COLO668 (cell line): ENCODE results near the gene ZNF8.
A peak's percentile ranks its signal among the peaks of the same experiment; 100 is the strongest.
"Not testable (repeated sequence)": the region's sequence is repeated elsewhere in the genome, so short reads cannot be mapped to it uniquely, and the experiment has no call there.

Experiments used
- DNase-seq: peaks from one replicate; lab custom pipeline; 2025; ENCODE audit not compliant: unreplicated experiment; lab: John Stamatoyannopoulos, UW

The ZNF8 gene

DNA sequence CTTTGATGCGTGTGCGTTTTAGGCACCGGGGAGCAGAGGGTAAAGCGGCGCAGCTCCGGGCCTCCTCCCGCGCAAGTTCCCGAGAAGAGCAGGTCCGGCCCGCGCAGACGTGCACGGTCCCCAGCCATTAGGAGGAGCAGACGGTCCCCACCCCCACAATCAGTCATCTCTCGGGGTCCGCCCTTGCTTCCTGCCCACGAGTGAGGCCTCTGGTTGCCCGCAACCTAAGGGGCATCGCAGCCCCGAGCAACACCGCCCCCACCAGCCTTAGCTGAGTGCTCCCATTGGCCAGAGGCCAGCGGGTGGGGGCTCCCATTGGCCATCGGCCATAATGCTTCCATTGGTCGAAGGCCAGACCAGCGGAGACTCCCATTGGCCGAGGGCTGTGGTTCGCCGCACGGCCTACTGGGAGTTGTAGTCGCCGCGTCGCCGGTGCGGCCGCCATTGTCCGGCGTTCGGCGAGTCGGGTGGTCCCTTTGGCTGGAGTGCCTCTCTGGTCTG lies at the start of gene ZNF8:
ZNF8 (plus strand) TSS at position 415 of the 501 bp plus-strand sequence. CDS start 127 bp downstream, outside the sequence.
- DNase-seq: peak; percentile 98

DNA sequence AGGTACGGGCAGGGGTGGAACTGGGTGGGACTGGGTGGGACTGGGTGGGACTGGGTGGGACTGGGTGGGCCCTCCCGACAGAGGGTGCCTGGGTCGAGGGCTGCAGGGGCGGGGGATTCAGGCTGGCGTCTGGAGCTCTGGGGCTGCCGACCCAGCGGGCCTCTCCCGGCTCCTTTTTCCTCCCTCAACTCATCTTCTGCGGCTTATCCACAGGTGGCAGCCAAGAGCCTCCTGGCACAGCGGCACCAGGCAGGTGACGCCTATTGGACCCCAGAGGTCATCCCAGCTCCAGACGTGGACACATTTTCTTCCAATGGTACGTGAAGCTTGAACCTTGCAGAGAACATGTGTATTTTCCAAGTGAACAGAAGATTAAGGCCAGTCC lies 49.5 kb upstream of the ZNF8 start:
- peak; percentile 56 for DNase-seq

DNA sequence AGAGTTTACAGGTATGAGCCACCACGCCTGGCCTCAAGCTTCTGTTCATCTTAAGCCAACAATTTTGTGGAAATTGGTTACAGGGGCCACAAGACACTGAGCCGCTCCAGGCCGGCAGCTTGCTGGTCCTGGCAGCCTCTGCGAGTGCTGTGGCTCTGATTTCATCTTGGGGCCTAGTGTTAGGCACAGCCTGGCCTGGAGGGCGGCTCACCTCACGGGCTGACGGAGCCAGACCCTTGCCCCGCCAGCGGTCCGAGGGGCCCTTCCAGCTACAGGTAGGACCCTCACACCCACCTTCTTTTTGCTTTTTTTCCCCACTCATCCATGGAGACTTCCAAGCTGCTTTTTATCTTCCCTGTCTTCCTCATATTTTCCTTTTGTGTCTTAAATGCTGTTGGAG lies 41.4 kb upstream of the ZNF8 start:
- DNase-seq: no peak

DNA sequence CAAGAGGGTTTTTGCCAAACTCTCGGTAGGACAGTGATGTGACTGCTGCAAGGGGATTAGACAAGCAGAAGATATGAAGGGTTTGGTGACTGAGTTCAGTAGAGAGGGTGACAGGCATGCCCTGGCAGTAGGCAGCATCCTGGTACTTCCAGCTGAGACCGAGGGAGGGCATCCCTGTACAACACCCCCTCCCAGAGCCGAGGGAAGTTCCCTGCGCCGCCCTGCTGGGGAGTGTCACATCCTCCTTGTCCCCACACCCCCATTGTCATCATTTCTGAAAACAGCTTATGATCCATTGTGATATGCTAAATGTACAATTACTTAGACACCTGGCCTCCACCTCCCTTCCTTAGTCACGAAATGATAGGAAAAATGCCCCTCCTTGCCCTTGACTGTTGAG lies 35.4 kb upstream of the ZNF8 start:
- no peak for DNase-seq

DNA sequence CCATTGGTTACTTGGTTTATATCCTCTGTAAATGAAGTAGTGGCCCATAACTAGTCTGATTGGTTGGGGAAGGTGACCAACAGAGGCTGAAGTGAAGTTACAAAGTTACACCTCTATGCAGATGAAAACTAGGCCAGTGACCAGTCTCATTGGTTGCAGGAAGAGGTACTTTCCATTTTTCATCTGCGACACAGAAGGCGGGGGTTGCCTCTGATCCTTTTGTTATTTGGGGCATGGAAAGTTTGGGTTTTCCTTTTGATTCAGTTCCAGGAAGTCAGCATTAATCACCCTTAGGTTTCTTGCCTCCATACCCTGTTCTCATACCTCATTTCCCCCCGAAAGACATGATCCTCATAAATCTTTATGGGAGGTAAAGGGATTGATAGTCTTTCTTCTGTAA lies 29.9 kb upstream of the ZNF8 start:
- DNase-seq: no peak

DNA sequence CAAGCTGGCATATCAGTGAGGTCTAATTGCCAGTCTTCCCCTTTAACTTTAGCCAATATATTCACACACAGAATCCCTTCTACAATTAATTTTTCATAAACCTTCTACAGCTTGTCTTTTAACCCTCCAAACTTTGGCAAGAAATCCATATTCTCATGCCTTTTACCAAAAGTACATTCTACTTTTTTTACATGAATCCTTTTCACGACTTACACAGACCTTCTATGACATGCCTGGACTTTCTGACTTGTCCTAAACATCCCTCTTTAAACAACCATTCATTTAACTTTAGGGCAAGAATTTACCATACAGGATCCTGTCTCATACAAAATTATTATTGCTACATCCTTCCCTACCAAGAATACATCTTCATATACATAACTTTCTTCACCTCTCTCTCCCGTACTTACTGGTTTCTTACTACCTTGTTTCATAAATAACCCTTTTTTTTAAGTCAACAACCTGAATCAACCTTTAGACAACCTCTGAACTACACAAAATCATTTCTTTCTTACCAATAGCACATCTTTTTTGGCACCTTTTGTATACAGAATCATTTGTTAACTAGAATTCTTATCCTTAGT lies 26.6 kb upstream of the ZNF8 start:
- DNase-seq: no peak

DNA sequence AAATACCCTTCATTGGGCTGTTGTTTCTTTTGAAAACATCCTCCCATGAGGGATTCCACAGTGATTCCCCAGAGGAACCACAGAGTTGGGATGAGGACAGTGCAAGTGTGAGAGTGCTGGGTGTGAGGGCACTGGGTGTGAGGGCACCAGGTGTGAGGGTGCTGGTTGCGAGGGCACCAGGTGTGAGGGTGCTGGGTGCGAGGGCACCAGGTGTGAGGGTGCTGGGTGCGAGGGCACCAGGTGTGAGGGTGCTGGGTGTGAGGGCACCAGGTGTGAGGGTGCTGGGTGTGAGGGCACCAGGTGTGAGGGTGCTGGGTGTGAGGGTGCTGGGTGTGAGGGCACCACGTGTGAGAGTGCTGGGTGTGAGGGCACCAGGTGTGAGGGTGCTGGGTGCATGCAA lies 20.5 kb upstream of the ZNF8 start:
- not testable (repeated sequence) for DNase-seq

DNA sequence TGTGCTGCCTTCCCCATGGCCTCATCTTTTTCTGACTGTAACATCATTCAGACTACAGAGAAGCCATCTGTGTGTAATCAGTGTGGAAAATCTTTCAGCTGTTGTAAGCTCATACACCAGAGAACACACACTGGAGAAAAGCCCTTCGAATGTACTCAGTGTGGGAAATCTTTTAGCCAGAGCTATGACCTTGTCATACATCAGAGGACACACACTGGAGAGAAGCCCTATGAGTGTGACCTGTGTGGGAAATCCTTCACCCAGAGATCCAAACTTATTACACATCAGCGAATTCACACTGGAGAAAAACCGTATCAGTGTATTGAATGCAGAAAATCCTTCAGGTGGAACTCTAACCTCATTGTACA lies 17.2 kb upstream of the ZNF8 start:
- no peak for DNase-seq

DNA sequence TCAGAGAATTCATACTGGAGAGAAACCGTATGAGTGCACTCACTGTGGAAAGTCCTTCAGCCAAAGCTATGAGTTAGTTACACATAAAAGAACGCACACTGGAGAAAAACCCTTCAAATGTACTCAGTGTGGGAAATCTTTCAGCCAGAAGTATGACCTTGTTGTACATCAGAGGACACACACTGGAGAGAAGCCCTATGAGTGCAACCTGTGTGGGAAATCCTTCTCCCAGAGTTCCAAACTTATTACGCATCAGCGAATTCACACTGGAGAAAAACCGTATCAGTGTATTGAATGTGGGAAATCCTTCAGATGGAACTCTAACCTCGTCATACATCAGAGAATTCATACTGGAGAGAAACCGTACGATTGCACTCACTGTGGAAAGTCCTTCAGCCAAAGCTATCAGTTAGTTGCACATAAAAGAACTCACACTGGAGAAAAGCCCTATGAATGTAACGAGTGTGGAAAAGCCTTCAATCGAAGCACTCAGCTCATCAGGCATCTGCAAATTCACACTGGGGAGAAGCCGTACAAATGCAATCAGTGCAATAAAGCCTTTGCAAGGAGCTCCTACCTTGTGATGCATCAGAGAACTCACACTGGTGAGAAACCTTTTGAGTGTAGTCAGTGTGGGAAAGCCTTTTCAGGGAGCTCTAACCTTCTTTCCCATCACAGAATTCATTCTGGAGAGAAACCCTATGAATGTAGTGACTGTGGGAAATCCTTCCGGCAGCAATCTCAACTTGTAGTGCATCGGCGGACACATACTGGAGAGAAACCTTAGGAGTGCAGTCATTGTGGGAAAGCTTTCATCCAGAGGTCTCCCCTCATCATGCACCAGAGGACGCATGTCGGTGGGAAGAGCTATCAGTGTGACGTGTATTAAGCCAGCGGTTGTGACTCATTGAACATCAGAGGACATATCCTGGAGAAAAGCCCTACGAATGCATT lies 16.5 kb upstream of the ZNF8 start:
- peak; percentile 1 for DNase-seq

DNA sequence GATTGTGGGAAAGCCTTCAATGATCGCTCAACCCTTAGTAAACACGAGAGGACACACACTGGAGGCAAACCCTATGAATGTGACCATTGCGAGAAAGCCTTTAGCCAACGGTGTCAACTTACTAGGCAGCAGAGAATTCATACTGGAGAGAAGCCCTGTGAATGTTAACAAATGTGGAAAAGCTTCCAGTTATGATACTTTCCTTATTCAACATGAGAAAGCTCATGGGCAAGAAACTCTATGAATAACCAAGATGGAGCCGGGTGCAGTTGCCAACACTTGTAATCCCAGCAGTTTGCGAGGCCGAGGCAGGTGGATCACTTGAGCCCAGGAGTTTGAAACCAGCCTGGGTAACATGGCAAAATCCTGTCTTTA lies 15.8 kb upstream of the ZNF8 start:
- no peak for DNase-seq

DNA sequence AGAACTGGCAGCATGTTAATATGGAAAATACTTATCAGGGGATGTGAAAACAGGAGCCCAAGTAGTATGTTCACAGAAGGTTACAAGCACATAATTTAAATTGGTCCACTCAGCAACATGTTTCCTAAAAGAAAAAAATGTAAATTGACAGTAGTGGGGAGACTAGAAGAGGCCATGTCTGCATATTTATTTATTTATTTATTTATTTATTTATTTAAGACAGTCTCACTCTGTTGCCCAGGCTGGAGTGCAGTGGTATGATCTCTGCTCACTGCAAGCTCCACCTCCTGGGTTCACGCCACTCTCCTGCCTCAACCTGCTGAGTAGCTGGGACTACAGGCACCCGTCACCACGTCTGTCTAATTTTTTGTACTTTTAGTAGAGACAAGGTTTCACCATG lies 13.7 kb upstream of the ZNF8 start:
- DNase-seq: no peak

DNA sequence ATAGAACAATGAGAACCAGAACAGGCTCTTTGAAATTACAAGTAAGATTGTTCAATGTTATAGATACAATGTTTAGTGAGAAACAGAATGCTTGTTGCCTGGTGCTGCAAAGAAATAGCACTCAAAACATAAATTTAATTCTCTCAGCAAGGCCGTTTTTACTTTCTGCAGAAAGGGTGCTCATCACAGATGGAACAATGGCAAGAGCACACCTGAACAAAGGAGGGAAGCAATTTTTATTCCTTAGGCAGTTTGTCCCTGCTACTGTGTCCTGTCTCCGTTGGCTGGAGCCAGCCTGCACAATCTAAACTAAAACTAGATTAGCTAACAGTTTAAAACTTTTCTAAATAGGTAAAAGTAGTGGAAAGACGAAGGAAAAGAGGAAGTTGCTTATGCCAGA lies 10.4 kb upstream of the ZNF8 start:
- DNase-seq: no peak

DNA sequence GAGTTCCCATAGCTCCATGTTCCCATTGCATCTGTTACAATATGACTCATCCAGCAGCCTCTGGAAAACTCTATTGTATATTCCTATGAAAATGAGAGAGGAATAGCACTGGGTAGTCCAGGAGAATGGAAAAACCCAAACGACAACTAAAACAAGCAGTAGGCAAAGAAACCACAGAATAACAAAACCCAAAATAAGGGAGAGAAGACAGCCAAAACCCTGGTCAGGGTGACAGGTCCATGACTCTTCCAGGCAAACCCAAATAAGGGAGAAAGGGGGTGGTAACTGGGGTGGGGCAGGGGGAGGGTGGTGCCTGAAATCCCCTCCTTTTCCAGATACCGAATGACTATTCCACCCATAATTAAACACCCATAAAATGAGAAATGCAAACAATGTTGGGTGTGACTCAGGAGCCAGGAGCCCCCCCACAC lies 4.0 kb upstream of the ZNF8 start:
- DNase-seq: no peak

DNA sequence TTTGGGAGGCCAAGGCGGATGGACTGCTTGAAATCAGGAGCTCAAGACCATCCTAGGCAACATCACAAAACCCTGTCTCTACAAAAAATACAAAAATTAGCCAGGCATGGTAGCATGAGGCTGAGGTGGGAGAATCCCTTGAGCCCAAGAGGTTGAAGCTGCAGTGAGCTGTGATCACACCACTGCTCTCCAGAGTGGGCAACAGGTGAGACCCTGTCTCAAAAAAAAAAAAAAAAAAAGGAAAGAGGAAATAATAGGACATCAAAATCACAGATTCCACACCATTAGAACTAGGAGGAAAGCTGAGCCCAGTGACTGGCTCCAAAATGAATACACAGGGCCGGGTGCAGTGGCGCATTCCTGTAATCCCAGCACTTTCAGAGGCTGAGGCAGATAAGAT lies 3.2 kb upstream of the ZNF8 start:
- no peak for DNase-seq

DNA sequence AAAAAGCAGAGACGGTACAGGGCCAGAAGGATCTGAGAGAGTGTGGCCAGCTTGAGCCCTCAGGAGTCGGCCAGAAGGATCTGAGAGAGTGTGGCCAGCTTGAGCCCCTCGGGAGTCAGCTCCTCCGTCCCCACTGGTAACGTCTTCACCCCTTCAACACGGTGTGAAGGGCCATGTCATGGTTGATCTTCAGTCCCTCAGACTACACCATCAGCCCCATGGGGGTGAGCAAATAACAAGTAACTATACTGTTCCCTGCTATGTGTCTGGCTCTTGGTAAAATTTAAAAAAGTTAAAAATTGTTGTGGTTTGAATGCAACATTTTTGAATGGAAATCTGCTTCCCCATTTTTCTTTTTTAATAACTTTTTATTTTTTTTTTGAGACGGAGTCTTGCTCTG lies 1.6 kb upstream of the ZNF8 start:
- no peak for DNase-seq

DNA sequence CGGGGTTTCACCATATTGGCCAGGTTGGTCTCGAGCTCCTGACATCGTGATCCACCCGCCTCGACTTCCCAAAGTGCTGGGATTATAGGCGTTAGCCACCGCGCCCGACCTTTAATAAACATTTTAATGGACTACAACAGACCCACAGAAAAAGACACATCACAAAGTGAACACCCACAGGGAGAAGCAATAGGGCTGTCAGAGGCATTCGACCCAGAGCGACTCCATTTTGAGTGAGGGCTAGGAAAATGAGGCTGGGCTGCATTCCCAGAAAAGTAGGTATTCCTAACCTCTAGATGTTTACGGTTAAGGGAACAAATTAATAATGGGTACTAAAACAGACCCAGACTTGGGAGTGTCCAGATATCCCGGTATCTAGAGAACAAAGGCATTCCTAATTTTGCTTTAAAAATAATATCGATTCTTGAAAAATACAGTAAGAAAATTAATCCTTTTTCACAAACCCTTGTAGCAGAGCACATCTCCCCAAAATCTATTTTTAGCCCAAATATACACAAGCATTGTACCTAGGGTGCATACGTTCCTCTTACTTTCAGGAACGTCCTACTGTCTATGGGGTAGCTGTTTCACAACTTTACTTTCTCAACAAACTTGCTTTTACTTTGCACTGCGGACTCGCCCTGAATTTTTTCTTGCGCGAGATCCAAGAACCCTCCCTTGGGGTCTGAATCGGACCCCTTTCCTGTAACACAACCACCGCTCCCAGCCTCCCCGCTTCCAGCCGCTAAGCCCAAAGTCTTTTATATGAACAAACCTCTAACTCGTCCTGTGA lies 811 bp upstream of the ZNF8 start:
- no peak for DNase-seq

DNA sequence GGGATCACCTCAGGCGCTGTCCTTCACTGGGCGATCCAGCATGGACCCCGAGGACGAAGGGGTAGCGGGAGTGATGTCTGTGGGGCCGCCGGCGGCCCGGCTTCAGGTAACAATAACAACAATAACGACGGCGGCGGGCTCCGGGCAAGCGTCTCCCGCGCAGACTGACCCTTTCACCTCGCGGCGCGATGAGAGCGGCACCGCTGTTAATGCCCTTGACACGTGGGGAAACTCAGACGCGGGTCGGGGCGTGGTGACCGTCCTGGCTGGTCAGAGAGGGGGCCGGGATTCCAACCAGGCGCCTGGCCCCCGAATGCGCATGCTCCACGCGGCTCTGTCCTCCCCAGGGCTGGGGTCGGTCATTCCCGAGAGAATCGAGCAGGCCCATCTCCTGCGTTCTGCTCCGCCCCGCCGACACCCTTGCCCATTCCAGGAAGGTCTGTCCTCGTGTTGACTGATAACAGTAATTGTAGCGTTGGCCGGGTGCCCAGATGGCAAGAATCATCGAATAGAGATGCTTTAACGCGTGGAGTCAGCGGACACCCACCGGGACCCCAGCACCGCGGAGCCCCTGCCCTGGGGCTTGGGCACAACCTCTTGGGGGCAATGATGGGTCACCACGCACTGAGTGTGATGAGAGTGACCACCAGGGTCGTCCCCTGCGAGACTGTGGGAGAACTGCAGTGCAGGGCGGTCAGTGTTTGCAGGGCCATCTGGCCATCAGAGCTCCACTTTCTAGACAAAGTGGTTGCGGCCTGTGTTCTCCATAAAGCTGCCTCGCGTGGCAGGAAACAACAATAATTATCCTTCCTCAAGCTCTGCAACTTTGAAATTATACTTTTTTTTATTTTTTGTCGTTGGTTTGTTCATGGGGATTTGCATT lies 528 bp downstream of the ZNF8 start:
- DNase-seq: peak; percentile 79

DNA sequence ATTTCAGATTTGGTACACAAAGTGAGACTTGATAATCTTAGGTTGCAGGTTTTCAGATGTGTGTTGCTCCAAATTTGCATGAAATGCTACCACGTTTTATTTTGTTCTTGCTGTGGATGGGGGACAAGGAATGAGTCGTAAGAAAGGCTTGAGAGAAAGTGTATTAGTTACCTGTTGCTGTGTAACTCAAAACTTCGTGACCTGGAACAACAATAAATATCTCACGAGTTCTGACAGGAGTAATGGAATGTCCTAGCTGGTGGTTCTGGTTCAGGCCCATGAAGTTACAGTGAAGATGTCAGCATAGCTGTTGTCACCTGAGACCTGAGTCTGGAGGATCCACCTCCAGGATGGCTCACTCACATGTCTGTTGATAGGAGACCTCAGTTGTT lies 1.2 kb downstream of the ZNF8 start:
- no peak for DNase-seq

DNA sequence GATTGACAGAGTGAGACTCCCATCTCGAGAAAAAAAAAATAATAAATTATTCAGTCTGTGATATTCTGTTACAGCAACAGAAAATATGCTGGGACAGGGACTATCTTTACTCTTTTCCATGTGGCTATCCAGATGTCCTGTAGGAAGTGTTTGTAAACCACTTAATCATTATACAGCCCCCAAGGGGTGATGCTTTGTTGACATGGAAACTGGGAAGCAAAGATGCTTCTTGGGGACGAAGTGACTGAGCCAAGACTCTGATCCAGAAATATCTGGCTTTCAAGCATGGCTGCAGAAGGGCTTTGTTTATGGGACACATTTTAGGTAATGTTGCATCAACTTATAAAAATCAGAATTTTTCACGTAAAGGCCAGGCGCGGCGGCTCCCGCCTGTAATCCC lies 5.4 kb downstream of the ZNF8 start:
- DNase-seq: no peak

DNA sequence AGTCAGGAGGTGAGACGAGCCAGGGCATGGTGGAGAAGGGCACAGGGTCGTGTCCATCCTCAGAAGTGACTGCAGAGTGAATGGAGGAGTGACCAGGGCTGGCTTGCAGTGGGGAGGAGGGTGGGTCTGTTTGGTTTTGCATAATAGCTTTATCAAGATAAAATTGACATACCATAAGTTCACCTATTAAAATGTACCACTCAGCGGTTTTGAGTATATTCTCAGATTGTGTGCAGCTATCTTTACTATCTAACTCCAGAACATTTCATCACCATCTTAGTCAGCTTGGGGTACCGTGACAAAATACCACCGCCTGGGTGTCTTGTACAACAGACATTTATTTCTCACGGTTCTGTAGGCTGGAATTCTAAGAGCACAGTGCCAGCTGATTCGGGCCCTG lies 13.2 kb downstream of the ZNF8 start:
- no peak for DNase-seq
